Gastrocnemius medialis (tissue), 4 donors: ENCODE data around the gene TMPRSS3. TPM values are rescaled to one million over a fixed set of nuclear protein-coding genes. Genes with fewer than 3 reads are reported as not detected.

Experiments used
- ATAC-seq, 2 donors: fragments of 150-250 bp; one replicate each; pipeline ENCODE4 v1.9.1; 2016
- DNase-seq, 2 donors: peaks; one replicate each; pipeline ENCODE4 v3.0.0-alpha.2; 2019
- H3K27ac ChIP-seq, 4 donors: fragments of 200-600 bp; sonication (generic); 1 replicate in 1 of 4; 2 replicates in 3 of 4; pipeline ENCODE4 v1.5.1; 2016 to 2018; ENCODE audit warnings: mild to moderate bottlenecking in 2 of 4, moderate library complexity in 1 of 4
- H3K27me3 ChIP-seq, 3 donors: fragments of 200-600 bp; sonication (generic) in 2 of 3; 1 replicate in 1 of 3; 2 replicates in 2 of 3; pipeline versions ENCODE4 v1.5.1 to v1.6.0; 2016 to 2019; ENCODE audit warnings: mild to moderate bottlenecking in 1 of 3, moderate library complexity in 1 of 3
- H3K36me3 ChIP-seq, 2 donors: fragments of 200-600 bp; sonication (generic) in 1 of 2; one replicate each; pipeline ENCODE4 v1.5.1; 2017 to 2018
- H3K4me1 ChIP-seq, 2 donors: fragments of 200-600 bp; sonication (generic) in 1 of 2; one replicate each; pipeline ENCODE4 v1.5.1; 2016 to 2017; ENCODE audit warnings: mild to moderate bottlenecking in 2 of 2
- H3K4me3 ChIP-seq, 4 donors: fragments of 200-600 bp; sonication (generic) in 3 of 4; 1 replicate in 1 of 4; 2 replicates in 3 of 4; pipeline ENCODE4 v1.5.1; 2016 to 2019; ENCODE audit warnings: mild to moderate bottlenecking in 2 of 4
- H3K9me3 ChIP-seq, 3 donors: fragments of 200-600 bp; sonication (generic) in 2 of 3; 1 replicate in 1 of 3; 2 replicates in 2 of 3; pipeline ENCODE4 v1.5.1; 2016 to 2019
- POLR2A ChIP-seq, 2 donors: fragments of 450-650 bp; IDR thresholded peaks; one replicate each; pipeline ENCODE4 v1.6.1; 2017; ENCODE audit warnings: antibody characterized with exemption in 2 of 2, mild to moderate bottlenecking in 2 of 2, moderate library complexity in 2 of 2
- in situ Hi-C, 4 donors: fragments of 200-750 bp; cut with MboI; loops; one replicate each; pipeline versions ENCODE4 v1.15.0 to v1.8.0; 2017; ENCODE audit warnings: low sequenced_read_pairs in 4 of 4
- intact Hi-C: fragments of 100-400 bp; cut with DNase I; formaldehyde crosslinking; loops from one replicate; pipeline ENCODE4 v1.15.1; 2023; ENCODE audit warnings: low total_unique reads
- total RNA-seq, 4 donors: library from RNA; depleted of rRNA; stranded (reverse); fragments of >200 nt; gene quantifications; one replicate each; pipeline versions ENCODE4 v1.1.0 to v1.2.3, GENCODE V29; 2016
- TF ChIP-seq, protein P1 (sequence below), 5 experiments: fragments of 450-650 bp in 3 of 5; fragments of 200-600 bp in 2 of 5; sonication (generic) in 2 of 5; IDR thresholded peaks in 4 of 5; conservative IDR thresholded peaks in 1 of 5; 1 replicate in 4 of 5; 2 replicates in 1 of 5; pipeline ENCODE4 v1.5.1; 2016 to 2019; ENCODE audit warnings: antibody characterized with exemption in 5 of 5, mild to moderate bottlenecking in 3 of 5, moderate library complexity in 3 of 5

Gene TMPRSS3
- total RNA-seq, 4 donors from 2014 or later, result not detected

- in situ Hi-C loops (no loop called here), intact Hi-C loops (no loop called here)
- Histone ChIP-seq H3K4me3 (no peak overlapping the region), H3K4me1 (no peaks in the 10 kb centered on the region), H3K36me3 (no peaks in the 10 kb centered on the region), H3K9me3 (no peaks in the 10 kb centered on the region), H3K27ac (no peak overlapping the region), H3K27me3 (peaks cover 20 to 28% (median 23%) of the 10 kb centered on the region in 3 donors)
- ATAC-seq (no peak), DNase-seq (no peak)
- TF ChIP-seq POLR2A (IDR thresholded peaks at IDR 0.05), result no peak
- TF ChIP-seq, protein P1, sequence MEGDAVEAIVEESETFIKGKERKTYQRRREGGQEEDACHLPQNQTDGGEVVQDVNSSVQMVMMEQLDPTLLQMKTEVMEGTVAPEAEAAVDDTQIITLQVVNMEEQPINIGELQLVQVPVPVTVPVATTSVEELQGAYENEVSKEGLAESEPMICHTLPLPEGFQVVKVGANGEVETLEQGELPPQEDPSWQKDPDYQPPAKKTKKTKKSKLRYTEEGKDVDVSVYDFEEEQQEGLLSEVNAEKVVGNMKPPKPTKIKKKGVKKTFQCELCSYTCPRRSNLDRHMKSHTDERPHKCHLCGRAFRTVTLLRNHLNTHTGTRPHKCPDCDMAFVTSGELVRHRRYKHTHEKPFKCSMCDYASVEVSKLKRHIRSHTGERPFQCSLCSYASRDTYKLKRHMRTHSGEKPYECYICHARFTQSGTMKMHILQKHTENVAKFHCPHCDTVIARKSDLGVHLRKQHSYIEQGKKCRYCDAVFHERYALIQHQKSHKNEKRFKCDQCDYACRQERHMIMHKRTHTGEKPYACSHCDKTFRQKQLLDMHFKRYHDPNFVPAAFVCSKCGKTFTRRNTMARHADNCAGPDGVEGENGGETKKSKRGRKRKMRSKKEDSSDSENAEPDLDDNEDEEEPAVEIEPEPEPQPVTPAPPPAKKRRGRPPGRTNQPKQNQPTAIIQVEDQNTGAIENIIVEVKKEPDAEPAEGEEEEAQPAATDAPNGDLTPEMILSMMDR (IDR thresholded peaks at IDR 0.05 in 4 of 5, conservative IDR thresholded peaks at IDR 0.05 in 1 of 5), result no peak
Observed at GRCh38 chr21:42361286-42361685, 34.6 kb downstream of the TMPRSS3 start.

- H3K36me3 ChIP-seq, result no peaks in the 10 kb centered on the region
- in situ Hi-C loops (no loop called here), intact Hi-C loops (no loop called here)
- peaks cover 20 to 28% (median 23%) of the 10 kb centered on the region in 3 donors for H3K27me3 ChIP-seq
- H3K9me3 ChIP-seq, result no peaks in the 10 kb centered on the region
- TF ChIP-seq POLR2A (IDR thresholded peaks at IDR 0.05), result no peak
- TF ChIP-seq, protein P1 (IDR thresholded peaks at IDR 0.05 in 4 of 5, conservative IDR thresholded peaks at IDR 0.05 in 1 of 5), result no peak
- ATAC-seq (no peak), DNase-seq (no peak)
- H3K4me3 ChIP-seq, result no peak overlapping the region
- H3K4me1 ChIP-seq, result no peaks in the 10 kb centered on the region
- H3K27ac ChIP-seq, result no peak overlapping the region
Observed at GRCh38 chr21:42360317-42360716, 35.5 kb downstream of the TMPRSS3 start.

- Histone ChIP-seq H3K4me1 (no peaks in the 10 kb centered on the region), H3K9me3 (no peaks in the 10 kb centered on the region), H3K4me3 (no peak overlapping the region), H3K27me3 (peaks cover 17 to 27% (median 21%) of the 10 kb centered on the region in 3 donors), H3K36me3 (no peaks in the 10 kb centered on the region), H3K27ac (no peak overlapping the region)
- ATAC-seq (no peak), DNase-seq (no peak)
- in situ Hi-C loops, result no loop called here
- intact Hi-C loops, result no loop called here
- TF ChIP-seq, protein P1 (IDR thresholded peaks at IDR 0.05 in 4 of 5, conservative IDR thresholded peaks at IDR 0.05 in 1 of 5), result no peak
- TF ChIP-seq POLR2A (IDR thresholded peaks at IDR 0.05), result no peak
Observed at GRCh38 chr21:42358937-42359336, 36.9 kb downstream of the TMPRSS3 start.

GRCh38 chr21:42358261-42358660 is 37.6 kb downstream of the TMPRSS3 start:
- peaks cover 12 to 21% (median 21%) of the 10 kb centered on the region in 3 donors for H3K27me3 ChIP-seq
- no peak for DNase-seq
- no peaks in the 10 kb centered on the region for H3K9me3 ChIP-seq
- H3K36me3 ChIP-seq, result no peaks in the 10 kb centered on the region
- TF ChIP-seq, protein P1 (IDR thresholded peaks at IDR 0.05 in 4 of 5, conservative IDR thresholded peaks at IDR 0.05 in 1 of 5), result no peak
- TF ChIP-seq POLR2A (IDR thresholded peaks at IDR 0.05), result no peak
- in situ Hi-C loops (no loop called here), intact Hi-C loops (no loop called here)
- H3K4me3 ChIP-seq, result no peak overlapping the region
- no peak overlapping the region for H3K27ac ChIP-seq
- ATAC-seq, result no peak
- H3K4me1 ChIP-seq, result no peaks in the 10 kb centered on the region

DNA sequence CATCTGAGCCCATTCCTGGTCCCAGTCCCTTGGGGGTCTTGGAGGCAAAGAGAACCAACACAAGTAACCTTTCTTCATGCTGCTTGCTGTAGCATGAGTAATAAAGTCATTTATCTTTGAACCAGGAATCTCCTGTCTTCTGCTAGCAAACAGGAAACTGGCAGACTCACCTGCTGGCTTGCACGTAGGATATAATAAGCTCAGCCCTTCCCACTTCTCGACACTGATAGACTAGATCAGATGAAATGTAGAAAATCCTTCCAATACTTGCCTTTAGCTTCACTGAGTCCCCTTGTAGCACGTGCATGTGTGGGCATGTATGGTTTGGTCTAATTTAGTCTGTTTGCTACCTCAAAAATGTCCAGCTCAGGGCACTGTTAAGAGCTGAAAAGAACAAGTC is 38.5 kb downstream of the TMPRSS3 start:
- TF ChIP-seq, protein P1 (IDR thresholded peaks at IDR 0.05 in 4 of 5, conservative IDR thresholded peaks at IDR 0.05 in 1 of 5), result no peak
- TF ChIP-seq POLR2A (IDR thresholded peaks at IDR 0.05), result no peak
- intact Hi-C loops (no loop called here), in situ Hi-C loops (no loop called here)
- H3K27ac ChIP-seq, result no peak overlapping the region
- peaks cover 12 to 18% (median 17%) of the 10 kb centered on the region in 3 donors for H3K27me3 ChIP-seq
- DNase-seq, result no peak
- H3K36me3 ChIP-seq, result no peaks in the 10 kb centered on the region
- no peaks in the 10 kb centered on the region for H3K9me3 ChIP-seq
- no peaks in the 10 kb centered on the region for H3K4me1 ChIP-seq
- no peak overlapping the region for H3K4me3 ChIP-seq
- no peak for ATAC-seq
